WTC11 (cell line): ENCODE data around the gene PPP4R4. TPM values are rescaled to one million over a fixed set of nuclear protein-coding genes. Genes with fewer than 3 reads are reported as not detected.

Source experiments
- ATAC-seq: fragments of 200-7000 bp; cut with Tn5 transposase; 2 replicates; pipeline ENCODE4 v1.10.0; 2021; ENCODE audit warnings: mild to moderate bottlenecking, moderate library complexity
- CTCF ChIA-PET: fragments of 300-600 bp; sonication (Branson Sonifier 250); formaldehyde crosslinking; loops from one replicate; lab custom pipeline; 2021; ENCODE audit warnings: antibody characterized with exemption; lab: Charles Lee
- POLR2A ChIA-PET: fragments of 350-600 bp; sonication (Branson Sonifier 250); formaldehyde crosslinking; loops from one replicate; lab custom pipeline; 2021; ENCODE audit warnings: antibody characterized with exemption; lab: Charles Lee
- DNase-seq: peaks from one replicate; pipeline ENCODE4 v3.0.0; 2021; ENCODE audit warnings: low spot score
- H3K27ac Mint-ChIP-seq: 2 replicates; pipeline ENCODE4 v1.8.0; 2021; ENCODE audit warnings: mixed read lengths
- H3K27me3 Mint-ChIP-seq: 2 replicates; pipeline ENCODE4 v1.8.0; 2021; ENCODE audit warnings: low read depth, mild to moderate bottlenecking, moderate library complexity, mixed read lengths
- H3K36me3 Mint-ChIP-seq: 2 replicates; pipeline ENCODE4 v1.8.0; 2021; ENCODE audit warnings: mixed read lengths
- H3K4me1 Mint-ChIP-seq: 2 replicates; pipeline ENCODE4 v1.8.0; 2022; ENCODE audit warnings: mixed read lengths
- H3K4me3 Mint-ChIP-seq: 2 replicates; pipeline ENCODE4 v1.8.0; 2021; ENCODE audit warnings: mild to moderate bottlenecking, moderate library complexity, mixed read lengths
- H3K9me3 Mint-ChIP-seq: 2 replicates; pipeline ENCODE4 v1.8.0; 2021; ENCODE audit warnings: mixed read lengths
- ARID4B ChIP-seq: sonication (generic); formaldehyde crosslinking; IDR thresholded peaks from 2 replicates; pipeline ENCODE4 v1.8.0; 2023; ENCODE audit warnings: missing genetic modification reagents, mild to moderate bottlenecking, borderline replicate concordance
- ATF2 ChIP-seq: sonication (generic); formaldehyde crosslinking; IDR thresholded peaks from 2 replicates; pipeline ENCODE4 v1.8.1; 2022; ENCODE audit warnings: low read depth, missing genetic modification reagents, borderline replicate concordance
- E2F1 ChIP-seq: sonication (generic); formaldehyde crosslinking; IDR thresholded peaks from 2 replicates; pipeline ENCODE4 v1.8.0; 2022; ENCODE audit warnings: mild to moderate bottlenecking, missing genetic modification reagents
- EMX1 ChIP-seq: fragments of 250-450 bp; sonication (Bioruptor Pico); IDR thresholded peaks from 2 replicates; pipeline ENCODE4 v1.8.0; 2021; ENCODE audit warnings: mild to moderate bottlenecking
- ESRRA ChIP-seq: sonication (generic); formaldehyde crosslinking; IDR thresholded peaks from 2 replicates; pipeline ENCODE4 v1.8.1; 2022; ENCODE audit warnings: mild to moderate bottlenecking, missing genetic modification reagents, borderline replicate concordance
- HMGXB4 ChIP-seq: sonication (generic); formaldehyde crosslinking; IDR thresholded peaks from 2 replicates; pipeline ENCODE4 v1.8.1; 2023; ENCODE audit warnings: mild to moderate bottlenecking, moderate library complexity, missing genetic modification reagents
- IRF1 ChIP-seq: sonication (generic); formaldehyde crosslinking; IDR thresholded peaks from 2 replicates; pipeline ENCODE4 v1.8.0; 2023; ENCODE audit warnings: missing genetic modification reagents
- KAT7 ChIP-seq: sonication (generic); formaldehyde crosslinking; IDR thresholded peaks from 2 replicates; pipeline ENCODE4 v1.8.1; 2023; ENCODE audit warnings: missing genetic modification reagents, mild to moderate bottlenecking, borderline replicate concordance
- MYBL2 ChIP-seq: sonication (generic); formaldehyde crosslinking; IDR thresholded peaks from 2 replicates; pipeline ENCODE4 v1.8.1; 2023; ENCODE audit warnings: mild to moderate bottlenecking, moderate library complexity, missing genetic modification reagents
- OVOL2 ChIP-seq: fragments of 250-450 bp; sonication (Bioruptor Pico); IDR thresholded peaks from 2 replicates; pipeline ENCODE4 v1.9.0; 2021; ENCODE audit warnings: mild to moderate bottlenecking, borderline replicate concordance
- PRDM15 ChIP-seq: sonication (generic); formaldehyde crosslinking; IDR thresholded peaks from 2 replicates; pipeline ENCODE4 v1.8.0; 2022; ENCODE audit warnings: missing genetic modification reagents
- RELA ChIP-seq: sonication (generic); formaldehyde crosslinking; IDR thresholded peaks from 2 replicates; pipeline ENCODE4 v1.8.1; 2022; ENCODE audit warnings: missing genetic modification reagents, mild to moderate bottlenecking, borderline replicate concordance
- RORB ChIP-seq: fragments of 250-450 bp; sonication (Bioruptor Pico); IDR thresholded peaks from 2 replicates; pipeline ENCODE4 v1.9.0; 2021; ENCODE audit warnings: mild to moderate bottlenecking
- SOX15 ChIP-seq: fragments of 250-450 bp; sonication (Bioruptor Pico); IDR thresholded peaks from 2 replicates; pipeline ENCODE4 v1.9.0; 2021; ENCODE audit warnings: mild to moderate bottlenecking
- ZNF219 ChIP-seq: sonication (generic); formaldehyde crosslinking; IDR thresholded peaks from 2 replicates; pipeline ENCODE4 v1.8.0; 2023; ENCODE audit warnings: missing genetic modification reagents, mild to moderate bottlenecking, borderline replicate concordance
- ZNF416 ChIP-seq: fragments of 250-450 bp; sonication (Bioruptor Pico); IDR thresholded peaks from 2 replicates; pipeline ENCODE4 v1.9.0; 2021; ENCODE audit warnings: mild to moderate bottlenecking, inconsistent platforms
- total RNA-seq: library from RNA; stranded (reverse); gene quantifications from 3 replicates; pipeline ENCODE4 v1.2.3, GENCODE V29; 2021

Gene PPP4R4
- total RNA-seq, 1 experiment from 2014 or later, result 9.6 TPM

- TF ChIP-seq ARID4B (CRISPR knock-in tag), result no peak
- TF ChIP-seq ESRRA (CRISPR knock-in tag), result no peak
- TF ChIP-seq IRF1 (CRISPR knock-in tag), result no peak
- no peak for TF ChIP-seq OVOL2 (CRISPR knock-in tag)
- no peak for TF ChIP-seq EMX1 (CRISPR knock-in tag)
Observed at GRCh38 chr14:94290197-94290596, 116.1 kb downstream of the PPP4R4 start (continued).

- no peak for DNase-seq
- ATAC-seq, result no peak
- H3K27me3 Mint-ChIP-seq, result no peaks in the 10 kb centered on the region
- no peak overlapping the region; the same call in 1 of the 2 replicates for H3K27ac Mint-ChIP-seq
- CTCF ChIA-PET, result no interaction called here
- POLR2A ChIA-PET, result no interaction called here
- peaks cover 6% of the 10 kb centered on the region for H3K9me3 Mint-ChIP-seq
- H3K36me3 Mint-ChIP-seq, result no peaks in the 10 kb centered on the region
- H3K4me3 Mint-ChIP-seq, result no peak overlapping the region
- TF ChIP-seq RORB (no peak), MYBL2 (no peak), HMGXB4 (CRISPR knock-in tag) (no peak), ZNF219 (CRISPR knock-in tag) (no peak), ZNF416 (CRISPR knock-in tag) (no peak), E2F1 (no peak), RELA (CRISPR knock-in tag) (no peak), SOX15 (no peak), PRDM15 (CRISPR knock-in tag) (no peak), IRF1 (CRISPR knock-in tag) (no peak), ATF2 (CRISPR knock-in tag) (no peak), KAT7 (CRISPR knock-in tag) (no peak)
- 0 out of 2 replicates have a peak, but pooled peaks cover 3% of the 10 kb centered on the region for H3K4me1 Mint-ChIP-seq
Observed at GRCh38 chr14:94291159-94291905, 117.2 kb downstream of the PPP4R4 start.
